NAMALWA (cell line): ENCODE measurements around the gene PRODH.
"Not testable (repeated sequence)": the region's sequence is repeated elsewhere in the genome, so short reads cannot be mapped to it uniquely, and the experiment has no call there.

Experiments used
- DNase-seq: peaks from one replicate; pipeline ENCODE4 v3.0.0-alpha.2; 2015; ENCODE audit warnings: low spot score

Gene PRODH

GRCh38 chr22:18935889-18936529 is at the start of gene PRODH:
TSS of gene PRODH (minus strand) at chr22:18936293. CDS start at chr22:18936287, 6 bp downstream.
- DNase-seq: no peak

- DNase-seq: no peak
These were observed 49.7 kb upstream of the PRODH start for GRCh38 chr22:18985780-18986179.

- DNase-seq: no peak
These were observed 48.5 kb upstream of the PRODH start for GRCh38 chr22:18984564-18984963.

- DNase-seq: no peak
These were observed 47.1 kb upstream of the PRODH start for GRCh38 chr22:18983120-18983651.

GRCh38 chr22:18980829-18981228 is 44.7 kb upstream of the PRODH start:
- no peak for DNase-seq

- no peak for DNase-seq
These were observed 43.9 kb upstream of the PRODH start for GRCh38 chr22:18979957-18980356.

- no peak for DNase-seq
These were observed 42.4 kb upstream of the PRODH start for GRCh38 chr22:18978506-18978905.

GRCh38 chr22:18977824-18978425 is 41.8 kb upstream of the PRODH start:
- no peak for DNase-seq

GRCh38 chr22:18976197-18976751 is 40.2 kb upstream of the PRODH start:
- DNase-seq: no peak

GRCh38 chr22:18975434-18976196 is 39.5 kb upstream of the PRODH start:
- DNase-seq: no peak

- no peak for DNase-seq
These were observed 38.5 kb upstream of the PRODH start for GRCh38 chr22:18974477-18975180.

GRCh38 chr22:18973264-18974031 is 37.4 kb upstream of the PRODH start:
- DNase-seq: no peak

- DNase-seq: not testable (repeated sequence)
These were observed 36.5 kb upstream of the PRODH start for GRCh38 chr22:18972591-18972990.

- DNase-seq: not testable (repeated sequence)
These were observed 35.9 kb upstream of the PRODH start for GRCh38 chr22:18972029-18972428.

- no peak for DNase-seq
These were observed 35.2 kb upstream of the PRODH start for GRCh38 chr22:18971321-18971751.

GRCh38 chr22:18970948-18971315 is 34.8 kb upstream of the PRODH start:
- DNase-seq: no peak

- no peak for DNase-seq
These were observed 34.3 kb upstream of the PRODH start for GRCh38 chr22:18970176-18970947.

GRCh38 chr22:18969158-18969942 is 33.3 kb upstream of the PRODH start:
- DNase-seq: not testable (repeated sequence)

- DNase-seq: no peak
These were observed 32.1 kb upstream of the PRODH start for GRCh38 chr22:18968011-18968749.
